GM12878 (cell line): ENCODE data around the gene HSD17B4. TPM values are rescaled to one million over a fixed set of nuclear protein-coding genes. Genes with fewer than 3 reads are reported as not detected.

Experiments used
- CBX3 ChIP-seq: fragments of 200-600 bp; sonication (generic); IDR thresholded peaks from 2 replicates; pipeline ENCODE4 v1.6.1; 2016; ENCODE audit warnings: low read depth, borderline replicate concordance
- CEBPZ ChIP-seq: fragments of 150-350 bp; IDR thresholded peaks from 2 replicates; pipeline ENCODE4 v1.6.1; 2016; ENCODE audit warnings: low read depth, low read length
- CREM ChIP-seq: IDR thresholded peaks from 2 replicates; pipeline ENCODE4 v1.6.1; 2014; ENCODE audit warnings: antibody characterized with exemption, low read depth
- DPF2 ChIP-seq: fragments of 450-650 bp; IDR thresholded peaks from 2 replicates; pipeline ENCODE4 v1.6.1; 2017; ENCODE audit warnings: mild to moderate bottlenecking
- ETV6 ChIP-seq, 2 experiments: fragments of 450-650 bp in 1 of 2; IDR thresholded peaks in 1 of 2; conservative IDR thresholded peaks in 1 of 2; 2 replicates each; pipeline ENCODE4 v1.6.1; 2014; ENCODE audit warnings: antibody characterized with exemption in 1 of 2, borderline replicate concordance in 1 of 2, low read depth in 1 of 2, mild to moderate bottlenecking in 1 of 2, moderate library complexity in 1 of 2
- FOXM1 ChIP-seq: IDR thresholded peaks from 2 replicates; pipeline ENCODE4 v1.6.1; 2012; ENCODE audit warnings: low read depth, mild to moderate bottlenecking, inconsistent platforms, low read length, moderate library complexity
- GATAD2B ChIP-seq: fragments of 450-650 bp; conservative IDR thresholded peaks from 2 replicates; pipeline ENCODE4 v1.6.1; 2017; ENCODE audit warnings: low read depth, mild to moderate bottlenecking, moderate library complexity
- HDAC2 ChIP-seq: fragments of 200-600 bp; sonication (generic); IDR thresholded peaks from 2 replicates; pipeline ENCODE4 v1.6.1; 2017
- IRF4 ChIP-seq: IDR thresholded peaks from 2 replicates; pipeline ENCODE4 v1.6.1; 2011; ENCODE audit warnings: low read depth, low read length
- MEF2B ChIP-seq: fragments of 450-650 bp; IDR thresholded peaks from 2 replicates; pipeline ENCODE4 v1.6.1; 2018; ENCODE audit warnings: mild to moderate bottlenecking, moderate library complexity; ENCODE audit not compliant: partially characterized antibody, poor library complexity, severe bottlenecking
- MTA3 ChIP-seq: IDR thresholded peaks from 2 replicates; pipeline ENCODE4 v1.6.1; 2012; ENCODE audit warnings: low read length, inconsistent platforms, borderline replicate concordance
- MYC ChIP-seq: IDR thresholded peaks from 2 replicates; pipeline ENCODE4 v1.6.1; 2011; ENCODE audit warnings: mild to moderate bottlenecking, low read length, moderate library complexity, inconsistent platforms; ENCODE audit not compliant: insufficient read depth, insufficient replicate concordance, insufficient read length, severe bottlenecking
- NFXL1 ChIP-seq: fragments of 450-650 bp; IDR thresholded peaks from 2 replicates; pipeline ENCODE4 v1.6.1; 2017; ENCODE audit warnings: antibody characterized with exemption, mild to moderate bottlenecking, borderline replicate concordance
- POLR2AphosphoS5 ChIP-seq: IDR thresholded peaks from 2 replicates; pipeline ENCODE4 v1.6.1; 2011; ENCODE audit warnings: mild to moderate bottlenecking, low read length, inconsistent platforms
- PRDM15 ChIP-seq: fragments of 450-650 bp; formaldehyde crosslinking; IDR thresholded peaks from 2 replicates; pipeline ENCODE4 v1.4.0; 2020; ENCODE audit warnings: mild to moderate bottlenecking, moderate library complexity
- REST ChIP-seq: IDR thresholded peaks from 2 replicates; pipeline ENCODE4 v1.6.1; 2012; ENCODE audit warnings: mild to moderate bottlenecking, low read depth, low read length
- RUNX3 ChIP-seq: IDR thresholded peaks from 2 replicates; pipeline ENCODE4 v1.6.1; 2012; ENCODE audit warnings: low read length, inconsistent platforms
- SMARCA5 ChIP-seq: fragments of 450-650 bp; IDR thresholded peaks from 2 replicates; pipeline ENCODE4 v1.6.1; 2017; ENCODE audit warnings: mild to moderate bottlenecking
- SREBF2 ChIP-seq: IDR thresholded peaks from 2 replicates; pipeline ENCODE4 v1.6.1; 2012; ENCODE audit warnings: mild to moderate bottlenecking, low read length
- polyA plus RNA-seq, 11 experiments: library from polyadenylated mRNA; depleted of rRNA in 4 of 11; unstranded in 6 of 11; stranded (reverse) in 5 of 11; fragments of >200 nt; fragmentation: Nextera tagmentation in 4 of 11; fragmentation: Illumina TruSeq in 1 of 11; extraction: Ambion mirVana in 4 of 11; extraction: Trizol in 1 of 11; gene quantifications; 1 replicate in 1 of 11; 2 replicates in 10 of 11; pipeline versions ENCODE4 v1.2.1 to v1.2.3, GENCODE V29; 2011 to 2016; ENCODE audit warnings: inconsistent platforms in 2 of 11, missing spikeins in 2 of 11, low read depth in 1 of 11
- total RNA-seq, 4 experiments: library from RNA; depleted of rRNA in 3 of 4; stranded (reverse); fragments of >200 nt in 3 of 4; fragmentation: Illumina TruSeq in 1 of 4; extraction: Trizol in 1 of 4; gene quantifications; 2 replicates each; pipeline versions ENCODE4 v1.2.1 to v1.2.3, GENCODE V29; 2013 to 2021

Gene HSD17B4
- total and polyA plus RNA-seq, 10 of the 15 experiments (the other 5 are each of a cell fraction or from before 2014, with no cell fraction given): 38.6 to 125 (median 93.0) TPM

- TF ChIP-seq CEBPZ (no peak), DPF2 (no peak), MYC (no peak), SMARCA5 (peak; percentile 59; the same call in 1 of the 2 replicates), PRDM15 (CRISPR knock-in tag) (no peak), CREM (no peak), FOXM1 (0 out of 2 replicates have a peak, but pooled peaks have one; percentile 25), SREBF2 (no peak), ETV6 (conservative IDR thresholded peaks at IDR 0.05 in 1 of 2, IDR thresholded peaks at IDR 0.05 in 1 of 2; ENCODE audit: borderline replicate concordance in 1 of 2, low read depth in 1 of 2) (peak in 1 of 2 experiments; percentile 55; a peak in 2 of 4 replicates), NFXL1 (no peak), IRF4 (0 out of 2 replicates have a peak, but pooled peaks have one; percentile 12), MTA3 (no peak), CBX3 (no peak), RUNX3 (no peak), GATAD2B (0 out of 2 replicates have a peak, but pooled peaks have one; percentile 35), POLR2AphosphoS5 (no peak), HDAC2 (no peak), REST (no peak), MEF2B (no peak)
Measured at GRCh38 chr5:119411361-119412278, 40.7 kb upstream of the HSD17B4 start (continued).
